ENCODE measurements around the gene GPR62. TPM values are rescaled to one million over a fixed set of nuclear protein-coding genes. Genes with fewer than 3 reads are reported as not detected.

The GPR62 gene
- total RNA-seq, 1 experiment from 2014 or later, result not detected

DNA sequence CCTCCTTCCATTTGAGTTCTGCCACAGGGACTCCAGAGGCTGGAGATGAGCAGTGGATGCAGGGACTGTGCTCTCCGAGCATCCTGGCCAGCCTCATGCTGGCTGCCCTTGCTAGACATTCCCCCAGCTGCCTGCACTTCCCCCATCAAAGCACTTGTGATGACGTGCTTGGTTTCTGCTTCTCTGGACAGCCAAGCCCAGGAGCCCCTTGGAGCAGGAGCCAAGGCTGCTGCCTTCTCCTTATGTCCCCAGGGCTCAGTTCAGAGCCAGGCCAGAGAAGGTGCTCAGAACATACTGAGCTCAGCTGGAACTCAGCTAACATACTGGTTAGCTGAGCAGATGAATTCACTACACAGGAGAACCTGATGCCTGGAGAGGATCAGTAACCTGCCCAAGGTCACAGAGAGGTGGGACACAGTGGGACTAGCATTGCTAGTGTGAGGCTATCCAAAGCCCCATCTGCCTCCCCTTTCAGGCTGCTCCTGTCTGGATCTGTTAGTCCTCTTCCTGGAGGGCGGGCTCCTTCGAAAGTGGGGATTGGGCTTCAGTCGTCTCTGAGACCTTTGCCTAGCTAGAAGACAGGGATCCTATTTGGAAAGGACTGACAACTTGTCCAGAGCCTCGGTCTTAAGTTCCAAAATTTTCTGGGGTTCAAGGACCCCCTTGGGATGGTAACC lies 7.8 kb downstream of the GPR62 start:
- ChIA-PET CTCF (no interaction called here), POLR2A (ENCODE audit: unreplicated experiment) (no interaction called here)
- H4K20me1 ChIP-seq (ENCODE audit: low read length), result no peaks in the 10 kb centered on the region

DNA sequence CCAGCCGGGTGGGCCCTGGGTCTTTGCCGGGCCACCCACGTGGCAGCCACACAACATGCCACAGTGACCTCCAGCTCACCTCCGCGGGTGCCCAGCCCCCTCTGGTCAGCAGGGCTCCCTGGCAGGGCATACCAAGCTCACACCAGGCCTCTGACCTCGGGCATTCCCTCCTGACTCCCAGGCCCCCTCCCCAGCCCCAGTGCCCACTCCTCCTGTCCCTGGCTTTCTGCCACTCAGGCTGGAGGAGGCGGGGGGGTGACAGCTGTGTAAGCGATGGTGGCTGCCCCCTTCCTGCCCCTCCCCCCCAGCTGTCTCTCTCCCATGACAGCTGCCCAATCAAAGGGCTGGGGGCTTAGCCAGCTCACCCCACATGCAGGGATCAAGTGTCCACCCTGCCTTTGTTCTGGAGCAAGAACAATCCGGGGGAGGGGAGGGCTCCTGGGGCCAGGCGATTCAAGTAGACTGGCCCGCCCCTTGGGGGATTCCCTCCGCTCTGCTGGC lies 8.8 kb downstream of the GPR62 start:
- ChIA-PET POLR2A (ENCODE audit: unreplicated experiment) (no interaction called here), CTCF (no interaction called here)
- Histone ChIP-seq H2AFZ (ENCODE audit: low read length) (no peak overlapping the region), H4K20me1 (ENCODE audit: low read length) (no peaks in the 10 kb centered on the region), H3K36me3 (ENCODE audit: low read depth, low read length) (no peaks in the 10 kb centered on the region), H3K27ac (ENCODE audit: low read length) (no peak overlapping the region), H3F3A (ENCODE audit: low read length, unreplicated experiment) (no peaks in the 10 kb centered on the region), H3K9me2 (replicated peaks; ENCODE audit: low read length) (no peaks in the 10 kb centered on the region), H3K9ac (ENCODE audit: low read length) (no peak overlapping the region), H3K79me2 (ENCODE audit: low read length) (0 out of 2 replicates have a peak, but pooled peaks cover 3% of the 10 kb centered on the region), H3K4me2 (ENCODE audit: low read length) (no peak overlapping the region), H3K4me3 (ENCODE audit: low read length) (no peak overlapping the region), H3K4me1 (ENCODE audit: insufficient read depth, low read length) (peaks cover 12% of the 10 kb centered on the region), H3K27me3 (ENCODE audit: low read length) (no peaks in the 10 kb centered on the region), H3K9me3 (ENCODE audit: low read length) (no peaks in the 10 kb centered on the region)
- DNase-seq (no peak), ATAC-seq (no peak)
- no peak for TF ChIP-seq EZH2 (IDR thresholded peaks at IDR 0.05; ENCODE audit: low read length, unreplicated experiment)
- TF ChIP-seq, protein P1, sequence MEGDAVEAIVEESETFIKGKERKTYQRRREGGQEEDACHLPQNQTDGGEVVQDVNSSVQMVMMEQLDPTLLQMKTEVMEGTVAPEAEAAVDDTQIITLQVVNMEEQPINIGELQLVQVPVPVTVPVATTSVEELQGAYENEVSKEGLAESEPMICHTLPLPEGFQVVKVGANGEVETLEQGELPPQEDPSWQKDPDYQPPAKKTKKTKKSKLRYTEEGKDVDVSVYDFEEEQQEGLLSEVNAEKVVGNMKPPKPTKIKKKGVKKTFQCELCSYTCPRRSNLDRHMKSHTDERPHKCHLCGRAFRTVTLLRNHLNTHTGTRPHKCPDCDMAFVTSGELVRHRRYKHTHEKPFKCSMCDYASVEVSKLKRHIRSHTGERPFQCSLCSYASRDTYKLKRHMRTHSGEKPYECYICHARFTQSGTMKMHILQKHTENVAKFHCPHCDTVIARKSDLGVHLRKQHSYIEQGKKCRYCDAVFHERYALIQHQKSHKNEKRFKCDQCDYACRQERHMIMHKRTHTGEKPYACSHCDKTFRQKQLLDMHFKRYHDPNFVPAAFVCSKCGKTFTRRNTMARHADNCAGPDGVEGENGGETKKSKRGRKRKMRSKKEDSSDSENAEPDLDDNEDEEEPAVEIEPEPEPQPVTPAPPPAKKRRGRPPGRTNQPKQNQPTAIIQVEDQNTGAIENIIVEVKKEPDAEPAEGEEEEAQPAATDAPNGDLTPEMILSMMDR (conservative IDR thresholded peaks at IDR 0.05; ENCODE audit: low read depth, low read length), result no peak
- TF ChIP-seq EZH2phosphoT487 (IDR thresholded peaks at IDR 0.05; ENCODE audit: borderline replicate concordance, low read length), result no peak
- no TSS peak for BruUV-seq (replicated peaks)
- intact Hi-C loops (cut with micrococcal nuclease), result no loop called here

More for the DNA sequence above, 7.8 kb downstream of the GPR62 start:
- intact Hi-C loops (cut with micrococcal nuclease), result no loop called here
- no peak overlapping the region for H3K9ac ChIP-seq (ENCODE audit: low read length)
- no peak overlapping the region for H3K4me3 ChIP-seq (ENCODE audit: low read length)
- BruUV-seq (replicated peaks), result no TSS peak
- H3K9me3 ChIP-seq (ENCODE audit: low read length), result no peaks in the 10 kb centered on the region
- TF ChIP-seq EZH2 (IDR thresholded peaks at IDR 0.05; ENCODE audit: low read length, unreplicated experiment), result no peak
- no peak overlapping the region for H3K4me2 ChIP-seq (ENCODE audit: low read length)
- no peaks in the 10 kb centered on the region for H3K36me3 ChIP-seq (ENCODE audit: low read depth, low read length)
- ATAC-seq (no peak), DNase-seq (no peak)
- no peaks in the 10 kb centered on the region for H3K27me3 ChIP-seq (ENCODE audit: low read length)
- no peaks in the 10 kb centered on the region for H3F3A ChIP-seq (ENCODE audit: low read length, unreplicated experiment)
- peaks cover 10% of the 10 kb centered on the region for H3K4me1 ChIP-seq (ENCODE audit: insufficient read depth, low read length)
- no peak overlapping the region for H2AFZ ChIP-seq (ENCODE audit: low read length)
- no peaks in the 10 kb centered on the region for H3K9me2 ChIP-seq (replicated peaks; ENCODE audit: low read length)
- 0 out of 2 replicates have a peak, but pooled peaks cover 2% of the 10 kb centered on the region for H3K79me2 ChIP-seq (ENCODE audit: low read length)
- no peak overlapping the region for H3K27ac ChIP-seq (ENCODE audit: low read length)

DNA sequence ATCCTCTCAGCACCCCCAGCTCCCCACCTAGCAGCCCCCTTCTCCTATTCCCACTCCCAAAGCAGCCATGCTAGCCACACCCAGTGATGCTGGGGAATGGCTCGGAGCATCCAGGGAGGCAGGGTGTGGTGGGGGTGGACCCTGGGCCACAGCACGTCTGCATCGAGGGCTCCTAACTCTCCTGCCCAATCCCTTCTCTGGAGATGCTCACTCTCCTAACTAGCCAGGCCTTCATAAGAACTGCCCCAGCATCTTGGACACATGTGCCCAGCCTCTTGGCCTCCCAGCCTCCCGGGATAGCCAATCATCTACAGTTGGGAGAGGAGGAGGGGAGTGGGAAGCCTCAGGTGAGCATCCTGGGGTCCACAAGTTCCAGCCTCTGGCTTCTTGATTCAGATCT lies 9.3 kb downstream of the GPR62 start:
- TF ChIP-seq, protein P1 (conservative IDR thresholded peaks at IDR 0.05; ENCODE audit: low read depth, low read length), result no peak
- TF ChIP-seq EZH2phosphoT487 (IDR thresholded peaks at IDR 0.05; ENCODE audit: borderline replicate concordance, low read length) (no peak), EZH2 (IDR thresholded peaks at IDR 0.05; ENCODE audit: low read length, unreplicated experiment) (no peak)
- Histone ChIP-seq H3K9me2 (replicated peaks; ENCODE audit: low read length) (no peaks in the 10 kb centered on the region), H3K79me2 (ENCODE audit: low read length) (0 out of 2 replicates have a peak, but pooled peaks cover 3% of the 10 kb centered on the region), H3K36me3 (ENCODE audit: low read depth, low read length) (no peaks in the 10 kb centered on the region), H3K27ac (ENCODE audit: low read length) (no peak overlapping the region), H3K4me3 (ENCODE audit: low read length) (no peak overlapping the region), H3K9me3 (ENCODE audit: low read length) (no peaks in the 10 kb centered on the region), H3K4me1 (ENCODE audit: insufficient read depth, low read length) (peaks cover 12% of the 10 kb centered on the region), H3K9ac (ENCODE audit: low read length) (no peak overlapping the region), H2AFZ (ENCODE audit: low read length) (no peak overlapping the region), H4K20me1 (ENCODE audit: low read length) (no peaks in the 10 kb centered on the region), H3K4me2 (ENCODE audit: low read length) (no peak overlapping the region), H3F3A (ENCODE audit: low read length, unreplicated experiment) (no peaks in the 10 kb centered on the region), H3K27me3 (ENCODE audit: low read length) (no peaks in the 10 kb centered on the region)
- BruUV-seq (replicated peaks), result no TSS peak
- ChIA-PET CTCF (no interaction called here), POLR2A (ENCODE audit: unreplicated experiment) (interaction anchor here (0.7 kb wide), 1 partner anchor 33 kb away, joined by 3 read pairs; no protein-coding TSS in a partner anchor)
- intact Hi-C loops (cut with micrococcal nuclease), result no loop called here
- no peak for ATAC-seq
- no peak for DNase-seq
